Right atrium auricular region (tissue), 2 donors: ENCODE results near the gene WDR1. TPM values are rescaled to one million over a fixed set of nuclear protein-coding genes. Genes with fewer than 3 reads are reported as not detected.
A peak's percentile ranks its signal among the peaks of the same experiment; 100 is the strongest.

Experiments
- DNase-seq: peaks from one replicate; pipeline ENCODE4 v3.0.0-alpha.2; 2019; ENCODE audit warnings: low spot score
- H3K27ac ChIP-seq, 2 donors: fragments of 200-600 bp; sonication (generic); 1 replicate in 1 of 2; 2 replicates in 1 of 2; pipeline ENCODE4 v1.5.1; 2016 to 2019
- H3K27me3 ChIP-seq, 2 donors: fragments of 200-600 bp; sonication (generic); one replicate each; pipeline versions ENCODE4 v1.5.1 to v1.6.0; 2017 to 2019
- H3K36me3 ChIP-seq: fragments of 200-600 bp; sonication (generic); one replicate; pipeline ENCODE4 v1.5.1; 2016
- H3K4me1 ChIP-seq, 2 donors: fragments of 200-600 bp; sonication (generic); one replicate each; pipeline versions ENCODE4 v1.5.1 to v1.6.0; 2017 to 2019
- H3K4me3 ChIP-seq, 2 donors: fragments of 200-600 bp; sonication (generic); 1 replicate in 1 of 2; 2 replicates in 1 of 2; pipeline ENCODE4 v1.5.1; 2017 to 2019; ENCODE audit warnings: mild to moderate bottlenecking in 1 of 2, moderate library complexity in 1 of 2
- H3K9me3 ChIP-seq, 2 donors: fragments of 200-600 bp; sonication (generic); one replicate each; pipeline ENCODE4 v1.5.1; 2019
- CTCF ChIP-seq, 2 donors: fragments of 200-600 bp; sonication (generic); IDR thresholded peaks; one replicate each; pipeline ENCODE4 v1.5.1; 2019; ENCODE audit warnings: antibody characterized with exemption in 2 of 2
- total RNA-seq, 2 donors: library from RNA; depleted of rRNA; stranded (reverse); fragments of >200 nt; gene quantifications; one replicate each; pipeline ENCODE4 v1.1.0, GENCODE V29; 2016

Gene WDR1
- total RNA-seq, 2 donors from 2014 or later, result 109 to 216 TPM

- DNase-seq, result no peak
- peak overlapping the region; percentile 57 to 60 for H3K27ac ChIP-seq
- H3K27me3 ChIP-seq, result no peaks in the 10 kb centered on the region
- peak in 1 of 2 donors; percentile 35 for TF ChIP-seq CTCF (IDR thresholded peaks at IDR 0.05)
- H3K36me3 ChIP-seq, result peaks cover 91% of the 10 kb centered on the region
- no peaks in the 10 kb centered on the region for H3K9me3 ChIP-seq
- no peak overlapping the region for H3K4me3 ChIP-seq
- peaks cover 0 to 46% of the 10 kb centered on the region in 2 donors for H3K4me1 ChIP-seq
Measured at GRCh38 chr4:10084651-10085358, 31.8 kb downstream of the WDR1 start.

- TF ChIP-seq CTCF (IDR thresholded peaks at IDR 0.05), result no peak
- Histone ChIP-seq H3K27me3 (no peaks in the 10 kb centered on the region), H3K4me1 (peaks cover 0 to 42% of the 10 kb centered on the region in 2 donors), H3K4me3 (no peak overlapping the region), H3K27ac (peak overlapping the region in 1 of 2 donors; percentile 57), H3K36me3 (peaks cover 99% of the 10 kb centered on the region), H3K9me3 (no peaks in the 10 kb centered on the region)
- no peak for DNase-seq
Measured at GRCh38 chr4:10083861-10084641, 32.5 kb downstream of the WDR1 start.

GRCh38 chr4:10083331-10083771 lies 33.2 kb downstream of the WDR1 start:
- no peak for TF ChIP-seq CTCF (IDR thresholded peaks at IDR 0.05)
- H3K36me3 ChIP-seq, result peaks cover 100% of the 10 kb centered on the region
- DNase-seq, result no peak
- no peaks in the 10 kb centered on the region for H3K27me3 ChIP-seq
- H3K4me3 ChIP-seq, result no peak overlapping the region
- peaks cover 0 to 46% of the 10 kb centered on the region in 2 donors for H3K4me1 ChIP-seq
- no peaks in the 10 kb centered on the region for H3K9me3 ChIP-seq
- H3K27ac ChIP-seq, result no peak overlapping the region

GRCh38 chr4:10082459-10083272 lies 33.9 kb downstream of the WDR1 start:
- Histone ChIP-seq H3K36me3 (peaks cover 100% of the 10 kb centered on the region), H3K4me3 (no peak overlapping the region), H3K27me3 (no peaks in the 10 kb centered on the region), H3K4me1 (peaks cover 0 to 52% of the 10 kb centered on the region in 2 donors), H3K27ac (no peak overlapping the region), H3K9me3 (no peaks in the 10 kb centered on the region)
- TF ChIP-seq CTCF (IDR thresholded peaks at IDR 0.05), result no peak
- DNase-seq, result no peak

- H3K9me3 ChIP-seq, result no peaks in the 10 kb centered on the region
- TF ChIP-seq CTCF (IDR thresholded peaks at IDR 0.05), result no peak
- no peak overlapping the region for H3K27ac ChIP-seq
- peaks cover 0 to 51% of the 10 kb centered on the region in 2 donors for H3K4me1 ChIP-seq
- H3K36me3 ChIP-seq, result peaks cover 100% of the 10 kb centered on the region
- no peaks in the 10 kb centered on the region for H3K27me3 ChIP-seq
- no peak overlapping the region for H3K4me3 ChIP-seq
- no peak for DNase-seq
Measured at GRCh38 chr4:10082047-10082446, 34.6 kb downstream of the WDR1 start.
